Neural progenitor cell (in vitro differentiated cells): Measurements from ENCODE around the gene CTSD.

Source experiments
- CTCF ChIP-seq: fragments of 200-600 bp; sonication (generic); IDR thresholded peaks from 2 replicates; pipeline ENCODE4 v1.5.1; 2017; ENCODE audit warnings: antibody characterized with exemption, mild to moderate bottlenecking
- EZH2phosphoT487 ChIP-seq: fragments of 200-600 bp; sonication (generic); IDR thresholded peaks from 2 replicates; pipeline ENCODE4 v1.6.1; 2017; ENCODE audit warnings: antibody characterized with exemption

- TF ChIP-seq CTCF (no peak), EZH2phosphoT487 (no peak)
These were observed 35.9 kb downstream of the CTSD start for GRCh38 chr11:1727861-1728260.
